HUES64 (cell line): ENCODE data around the gene SLC2A8.

Experiments
- H3K27ac ChIP-seq: 2 replicates; pipeline ENCODE4 v1.7.0; 2013; ENCODE audit warnings: low read depth, low read length, inconsistent platforms
- H3K27me3 ChIP-seq: 2 replicates; pipeline ENCODE4 v1.6.1; 2013; ENCODE audit warnings: mild to moderate bottlenecking, low read length; ENCODE audit not compliant: insufficient read depth
- H3K36me3 ChIP-seq: 2 replicates; pipeline ENCODE4 v1.6.1; 2013; ENCODE audit warnings: mild to moderate bottlenecking, low read length; ENCODE audit not compliant: insufficient read depth
- H3K4me1 ChIP-seq: 2 replicates; pipeline ENCODE4 v1.6.1; 2013; ENCODE audit warnings: mild to moderate bottlenecking, low read length, moderate library complexity; ENCODE audit not compliant: insufficient read depth
- H3K4me3 ChIP-seq: 2 replicates; pipeline ENCODE4 v1.5.1; 2013; ENCODE audit warnings: mild to moderate bottlenecking, low read length, moderate library complexity
- H3K9ac ChIP-seq: 2 replicates; pipeline ENCODE4 v1.6.1; 2013; ENCODE audit warnings: mild to moderate bottlenecking, low read depth, low read length
- H3K9me3 ChIP-seq: 2 replicates; pipeline ENCODE4 v1.6.1; 2013; ENCODE audit warnings: low read depth, low read length; ENCODE audit not compliant: insufficient read depth
- WGBS: fragments of 150-250, 120-280 bp; methylation state at CpG from one replicate; pipeline ENCODE4 v1.1.7; 2013; ENCODE audit warnings: missing lambda C conversion rate; 5-methylcytosine and 5-hydroxymethylcytosine counted together

SLC2A8 gene

DNA sequence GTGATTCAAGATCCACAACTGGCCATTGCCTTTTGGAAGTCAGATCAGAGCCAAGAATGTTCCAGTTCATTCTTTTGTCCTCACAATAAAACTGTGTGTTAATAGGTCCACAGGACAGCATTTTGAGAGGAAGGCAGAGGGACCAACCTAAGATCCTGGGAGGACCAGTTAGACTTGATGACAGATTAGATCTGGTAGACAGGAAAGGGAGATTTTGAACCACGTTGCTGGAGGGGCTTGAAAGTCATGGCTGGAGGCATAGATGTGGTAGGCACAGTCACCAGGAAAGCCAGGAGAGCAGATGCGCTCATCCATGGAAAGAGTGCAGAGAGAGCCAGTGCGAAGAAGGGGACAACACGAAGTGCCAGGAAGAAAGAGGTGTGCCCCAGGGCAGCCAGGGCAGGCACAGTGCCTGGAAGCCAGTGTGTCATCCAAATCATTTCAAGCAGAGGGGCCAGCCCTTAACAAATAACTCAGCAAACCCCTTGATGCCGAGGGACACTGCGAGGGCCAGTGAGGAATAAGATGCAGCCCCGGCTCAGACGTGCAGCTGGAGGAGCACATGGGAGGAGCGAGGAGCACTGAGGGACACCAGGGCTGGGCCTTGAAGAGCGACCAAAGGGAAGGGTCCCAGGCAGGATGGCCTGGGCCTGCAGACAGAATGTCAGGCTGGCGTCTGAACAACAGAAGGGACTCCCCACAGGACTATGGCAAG is 12.8 kb upstream of the SLC2A8 start:
- Histone ChIP-seq H3K36me3 (no peaks in the 10 kb centered on the region), H3K27ac (no peak overlapping the region), H3K9me3 (no peaks in the 10 kb centered on the region), H3K27me3 (no peaks in the 10 kb centered on the region), H3K4me3 (no peak overlapping the region), H3K9ac (no peak overlapping the region), H3K4me1 (0 out of 2 replicates have a peak, but pooled peaks cover 5% of the 10 kb centered on the region)
- 91% methylated on average over 11 of the region's 11 CpGs for WGBS

DNA sequence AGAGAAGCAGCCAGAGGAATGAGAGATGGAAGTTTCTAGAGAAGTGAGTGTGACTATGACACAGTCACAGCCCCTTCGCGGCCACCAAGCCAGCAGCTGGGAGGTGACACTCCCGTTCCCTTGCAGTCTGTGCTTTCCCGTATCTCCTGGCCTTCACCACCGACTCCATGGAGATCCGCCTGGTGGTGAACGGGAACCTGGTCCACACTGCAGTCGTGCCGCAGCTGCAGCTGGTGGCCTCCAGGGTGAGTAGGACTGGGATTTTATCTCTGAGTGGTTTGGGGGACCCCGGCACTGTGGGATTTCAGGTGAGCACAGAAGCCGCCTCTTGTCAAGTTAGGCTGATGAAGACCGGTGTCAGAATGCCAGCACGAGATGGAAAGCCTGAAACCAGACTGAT is 12.1 kb upstream of the SLC2A8 start:
- no peaks in the 10 kb centered on the region for H3K27me3 ChIP-seq
- H3K4me3 ChIP-seq: no peak overlapping the region
- 0 out of 2 replicates have a peak, but pooled peaks cover 5% of the 10 kb centered on the region for H3K4me1 ChIP-seq
- no peaks in the 10 kb centered on the region for H3K36me3 ChIP-seq
- no peak overlapping the region for H3K9ac ChIP-seq
- WGBS: 88% methylated on average over 13 of the region's 13 CpGs
- H3K27ac ChIP-seq: no peak overlapping the region
- no peaks in the 10 kb centered on the region for H3K9me3 ChIP-seq

DNA sequence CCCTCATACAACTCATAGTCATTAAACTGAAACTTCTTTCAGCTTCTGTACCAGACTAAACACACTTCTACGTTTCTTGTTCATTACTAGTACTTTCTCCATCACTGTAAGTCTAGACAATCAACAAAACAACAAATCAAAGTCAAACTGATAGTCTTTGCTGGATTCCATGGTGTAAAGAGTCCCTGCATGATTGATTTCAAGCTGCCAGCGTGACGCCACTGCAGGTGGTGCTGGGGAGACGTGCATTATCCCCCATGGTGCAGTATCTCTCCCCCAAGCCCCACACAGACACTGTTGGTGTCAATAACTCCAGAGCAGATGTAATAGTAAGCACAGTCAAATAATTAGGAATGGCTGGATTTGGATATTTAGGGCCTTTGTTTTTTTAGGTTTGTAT is 10.7 kb upstream of the SLC2A8 start:
- H3K36me3 ChIP-seq: no peaks in the 10 kb centered on the region
- H3K9ac ChIP-seq: no peak overlapping the region
- H3K4me1 ChIP-seq: 0 out of 2 replicates have a peak, but pooled peaks cover 5% of the 10 kb centered on the region
- H3K27me3 ChIP-seq: no peaks in the 10 kb centered on the region
- H3K9me3 ChIP-seq: no peaks in the 10 kb centered on the region
- no peak overlapping the region for H3K4me3 ChIP-seq
- 76% methylated on average over 4 of the region's 4 CpGs for WGBS
- H3K27ac ChIP-seq: no peak overlapping the region

DNA sequence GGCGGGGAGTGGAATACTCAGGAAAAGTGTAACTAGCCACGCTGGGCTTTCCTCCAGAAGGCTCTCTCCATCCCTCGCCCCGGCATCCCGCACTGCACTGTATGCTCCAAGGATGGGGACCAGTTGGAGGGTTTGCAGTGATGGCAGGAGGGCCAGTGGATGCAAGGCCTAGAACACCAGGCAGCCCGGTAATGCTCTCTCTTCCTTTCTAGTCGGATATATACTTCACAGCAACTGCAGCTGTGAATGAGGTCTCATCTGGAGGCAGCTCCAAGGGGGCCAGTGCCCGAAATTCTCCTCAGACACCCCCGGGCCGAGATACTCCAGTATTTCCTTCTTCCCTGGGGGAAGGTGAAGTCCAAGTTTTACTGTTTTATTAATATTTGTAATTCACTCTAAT is 10.0 kb upstream of the SLC2A8 start:
- Histone ChIP-seq H3K36me3 (no peaks in the 10 kb centered on the region), H3K27ac (no peak overlapping the region), H3K9ac (no peak overlapping the region), H3K27me3 (no peaks in the 10 kb centered on the region), H3K4me3 (no peak overlapping the region), H3K4me1 (0 out of 2 replicates have a peak, but pooled peaks cover 5% of the 10 kb centered on the region), H3K9me3 (no peaks in the 10 kb centered on the region)
- 93% methylated on average over 8 of the region's 10 CpGs for WGBS

DNA sequence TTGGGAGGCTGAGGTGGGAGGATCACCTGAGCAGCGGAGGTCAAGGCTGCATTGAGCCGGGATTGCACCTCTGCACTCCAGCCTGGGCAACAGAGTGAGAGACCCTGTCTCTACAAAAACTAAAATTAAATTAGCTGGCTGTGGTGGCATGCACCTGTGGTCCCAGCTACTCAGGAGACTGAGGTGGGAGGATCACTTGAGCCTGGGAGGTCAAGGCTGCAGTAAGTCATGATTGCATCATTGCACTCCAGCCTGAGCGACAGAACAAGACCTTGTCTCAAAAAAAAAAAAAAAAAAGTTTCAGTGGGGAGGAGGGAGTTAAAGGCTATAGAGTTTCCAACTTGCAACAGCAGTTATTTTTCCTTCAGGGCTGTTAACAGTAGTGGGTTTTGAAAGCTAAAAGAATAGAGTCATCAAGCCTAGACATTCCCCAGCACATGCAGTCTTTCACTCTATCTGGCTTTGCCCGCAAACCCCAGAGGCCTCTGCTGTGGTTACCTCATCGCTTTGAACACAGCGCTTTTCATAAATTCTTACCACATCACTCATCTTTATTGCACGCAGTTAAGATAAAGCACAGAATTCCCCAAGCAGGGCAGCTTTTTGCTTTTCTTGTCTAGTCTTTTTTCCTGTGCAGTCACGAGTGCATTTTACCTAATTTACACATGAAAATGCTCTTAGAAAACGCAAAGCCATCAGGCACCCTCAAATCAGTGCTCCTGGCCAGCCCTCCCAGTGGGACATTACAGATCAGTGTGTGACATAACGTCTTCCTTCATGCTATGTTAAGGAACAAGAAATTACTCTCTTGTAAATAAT is 8.7 kb upstream of the SLC2A8 start:
- Histone ChIP-seq H3K27ac (no peak overlapping the region), H3K4me3 (no peak overlapping the region), H3K27me3 (no peaks in the 10 kb centered on the region)

DNA sequence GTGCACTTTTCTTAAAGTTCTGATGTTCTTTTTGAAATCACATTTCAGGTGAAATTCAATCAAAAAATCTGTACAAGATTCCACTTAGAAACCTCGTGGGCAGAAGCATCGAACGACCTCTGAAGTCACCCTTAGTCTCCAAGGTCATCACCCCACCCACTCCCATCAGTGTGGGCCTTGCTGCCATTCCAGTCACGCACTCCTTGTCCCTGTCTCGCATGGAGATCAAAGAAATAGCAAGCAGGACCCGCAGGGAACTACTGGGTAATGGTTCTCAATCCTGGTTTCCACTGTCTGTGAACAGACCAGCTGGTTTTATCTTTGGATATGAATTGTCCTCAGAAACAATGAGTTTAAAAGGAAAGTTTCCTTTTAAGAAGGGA is 8.1 kb upstream of the SLC2A8 start:
- Histone ChIP-seq H3K36me3 (no peaks in the 10 kb centered on the region), H3K27ac (no peak overlapping the region), H3K4me3 (no peak overlapping the region), H3K9ac (no peak overlapping the region), H3K27me3 (no peaks in the 10 kb centered on the region), H3K9me3 (no peaks in the 10 kb centered on the region), H3K4me1 (0 out of 2 replicates have a peak, but pooled peaks cover 5% of the 10 kb centered on the region)
- whole genome bisulfite sequencing: 73% methylated on average over 6 of the region's 6 CpGs

More for the DNA sequence above, 8.7 kb upstream of the SLC2A8 start:
- Histone ChIP-seq H3K9ac (no peak overlapping the region), H3K9me3 (no peaks in the 10 kb centered on the region), H3K36me3 (no peaks in the 10 kb centered on the region), H3K4me1 (0 out of 2 replicates have a peak, but pooled peaks cover 5% of the 10 kb centered on the region)
- WGBS: 67% methylated on average over 10 of the region's 10 CpGs

DNA sequence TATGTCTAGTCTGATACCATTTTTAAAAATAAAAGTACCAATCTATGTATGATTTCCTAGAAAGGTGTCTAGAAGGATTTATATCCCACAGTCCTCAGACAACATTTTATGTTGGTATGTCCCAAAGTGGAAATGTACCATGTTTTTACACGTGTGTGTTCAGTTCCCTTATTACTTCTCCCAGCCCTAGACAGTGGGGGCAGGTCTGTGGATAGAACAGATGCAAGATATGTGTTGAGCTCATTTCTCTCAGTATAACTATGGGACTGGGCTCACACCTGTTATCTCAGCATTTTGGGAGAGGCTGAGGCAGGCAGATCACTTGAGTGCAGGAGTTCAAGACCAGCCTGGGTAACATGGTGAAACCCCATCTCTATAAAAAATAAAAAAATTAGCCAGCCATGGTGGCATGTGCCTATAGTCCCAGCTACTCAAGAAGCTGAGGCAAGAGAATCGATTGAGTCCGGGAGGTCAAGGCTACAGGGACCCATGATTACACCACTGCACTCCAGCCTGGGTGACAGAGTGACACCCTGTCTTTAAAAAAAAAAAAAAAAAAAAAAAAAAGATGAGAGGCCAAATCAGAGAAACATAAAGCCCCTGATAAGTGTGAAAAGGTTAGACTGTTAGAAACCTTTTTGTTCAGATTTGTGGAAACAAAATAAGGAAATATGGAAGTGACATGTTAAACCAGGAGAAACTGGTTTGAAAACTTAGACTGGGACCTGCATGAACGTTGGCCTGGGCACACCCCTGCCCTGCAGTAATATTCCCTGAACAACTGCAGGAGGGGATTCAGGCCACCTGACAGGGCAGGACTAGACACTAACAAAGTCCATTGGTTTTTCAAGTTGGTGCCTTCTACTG is 7.4 kb upstream of the SLC2A8 start:
- H3K27ac ChIP-seq: no peak overlapping the region
- no peaks in the 10 kb centered on the region for H3K36me3 ChIP-seq
- no peaks in the 10 kb centered on the region for H3K9me3 ChIP-seq
- no peak overlapping the region for H3K9ac ChIP-seq
- 0 out of 2 replicates have a peak, but pooled peaks cover 5% of the 10 kb centered on the region for H3K4me1 ChIP-seq
- no peaks in the 10 kb centered on the region for H3K27me3 ChIP-seq
- 92% methylated on average over 4 of the region's 4 CpGs for WGBS
- no peak overlapping the region for H3K4me3 ChIP-seq

DNA sequence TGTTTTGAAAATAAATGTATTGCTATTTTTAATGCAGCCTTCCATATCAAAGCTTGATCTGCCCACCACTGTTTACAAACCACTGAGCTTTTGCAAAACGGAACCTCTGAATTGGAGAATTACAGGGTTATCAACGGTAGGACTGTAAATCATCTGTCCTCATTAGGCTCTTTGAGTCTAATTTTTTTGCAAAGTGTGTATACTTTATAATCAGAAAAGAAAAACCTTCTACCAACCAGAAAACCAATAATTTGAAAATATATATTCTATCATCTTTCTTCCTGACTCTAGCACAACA is 6.8 kb upstream of the SLC2A8 start:
- no peaks in the 10 kb centered on the region for H3K9me3 ChIP-seq
- H3K9ac ChIP-seq: no peak overlapping the region
- WGBS: 96% methylated on average over 2 of the region's 2 CpGs
- 0 out of 2 replicates have a peak, but pooled peaks cover 5% of the 10 kb centered on the region for H3K4me1 ChIP-seq
- no peak overlapping the region for H3K27ac ChIP-seq
- peaks cover 4% of the 10 kb centered on the region; the same call in 1 of the 2 replicates for H3K27me3 ChIP-seq
- no peak overlapping the region for H3K4me3 ChIP-seq
- H3K36me3 ChIP-seq: no peaks in the 10 kb centered on the region

DNA sequence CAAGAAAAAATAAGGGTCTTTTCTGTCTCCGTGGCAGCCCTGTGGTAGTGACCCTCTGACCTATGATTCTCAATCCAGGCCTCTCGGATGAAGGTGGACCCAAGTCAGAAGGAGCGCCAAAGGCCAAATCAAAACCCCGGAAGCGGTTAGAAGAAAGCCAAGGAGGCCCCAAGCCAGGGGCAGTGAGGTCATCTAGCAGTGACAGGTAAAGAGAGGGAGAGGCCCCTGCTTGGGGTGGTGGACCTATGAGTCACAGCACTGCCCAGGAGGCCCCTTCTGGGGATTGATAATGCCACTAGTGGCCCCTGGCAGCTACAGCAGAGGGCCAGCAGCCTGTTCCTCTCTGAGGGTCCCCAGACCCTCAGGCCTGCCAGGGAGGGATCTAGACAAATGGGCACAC is 6.4 kb upstream of the SLC2A8 start:
- Histone ChIP-seq H3K4me3 (no peak overlapping the region), H3K9me3 (no peaks in the 10 kb centered on the region), H3K27ac (no peak overlapping the region), H3K36me3 (no peaks in the 10 kb centered on the region), H3K9ac (no peak overlapping the region), H3K27me3 (peaks cover 8% of the 10 kb centered on the region; the same call in 1 of the 2 replicates), H3K4me1 (0 out of 2 replicates have a peak, but pooled peaks cover 5% of the 10 kb centered on the region)
- 82% methylated on average over 5 of the region's 5 CpGs for WGBS

DNA sequence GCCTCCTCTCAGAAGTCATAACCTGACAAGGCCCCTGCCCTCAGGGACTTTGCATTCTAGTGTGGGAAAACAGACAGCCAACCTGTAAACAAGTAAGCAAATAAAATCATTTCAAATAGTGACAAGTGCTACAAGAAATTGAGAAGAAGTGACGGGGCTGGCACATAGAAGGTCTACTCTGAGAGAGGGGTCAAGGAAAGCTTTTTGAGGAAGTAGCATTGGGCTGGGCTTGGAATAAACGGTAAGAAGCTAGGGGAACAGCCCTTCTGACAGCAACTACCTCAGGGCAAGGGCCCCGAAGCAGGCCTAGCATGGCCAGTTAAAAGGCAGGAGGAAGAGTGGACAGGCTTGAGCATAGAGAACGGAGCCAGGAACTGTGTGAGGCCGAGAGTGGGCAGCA is 4.8 kb upstream of the SLC2A8 start:
- Histone ChIP-seq H3K27me3 (peaks cover 13% of the 10 kb centered on the region; the same call in 1 of the 2 replicates), H3K9ac (no peak overlapping the region), H3K9me3 (no peaks in the 10 kb centered on the region), H3K4me3 (no peak overlapping the region), H3K4me1 (0 out of 2 replicates have a peak, but pooled peaks cover 5% of the 10 kb centered on the region), H3K36me3 (no peaks in the 10 kb centered on the region), H3K27ac (no peak overlapping the region)
- 86% methylated on average over 5 of the region's 5 CpGs for WGBS
